NCI-H69 (cell line): ENCODE results near the gene IGF2.
A peak's percentile ranks its signal among the peaks of the same experiment; 100 is the strongest.

Source experiments
- DNase-seq: peaks from one replicate; lab custom pipeline; 2025; lab: John Stamatoyannopoulos, UW

Gene IGF2

DNA sequence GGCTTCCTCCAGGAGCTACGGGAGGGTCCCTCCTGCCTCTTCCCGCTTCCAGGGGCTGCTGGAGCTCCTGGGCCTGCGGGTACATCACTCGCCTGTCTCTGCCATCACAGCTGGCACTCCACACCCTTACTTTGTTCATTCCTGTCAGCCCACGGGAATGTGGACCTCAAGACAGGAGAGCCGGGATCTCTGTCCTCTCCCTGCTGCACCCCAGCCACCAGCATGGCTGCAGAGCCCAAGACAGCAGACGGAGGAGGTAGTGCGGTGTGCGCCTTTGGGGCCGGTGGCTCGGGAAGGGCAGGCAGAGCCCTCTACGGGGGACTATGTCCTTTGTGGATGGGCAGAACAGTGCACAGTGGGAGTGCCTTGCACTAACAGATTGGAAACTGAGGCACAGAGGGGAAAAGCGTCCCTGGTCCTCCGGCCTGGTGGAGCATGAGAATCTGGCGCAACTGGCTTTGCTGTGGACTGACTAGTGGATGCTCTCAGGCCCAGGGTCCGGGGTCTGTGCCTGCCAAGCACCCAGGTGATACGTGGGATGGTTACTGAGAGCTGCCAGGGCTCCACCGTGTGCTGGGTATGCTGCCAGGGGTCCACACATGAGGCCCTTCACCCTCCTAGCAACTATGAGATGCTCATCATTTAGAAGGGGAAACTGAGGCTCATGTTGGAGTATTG, 47.3 kb downstream of the IGF2 start:
- DNase-seq = no peak

DNA sequence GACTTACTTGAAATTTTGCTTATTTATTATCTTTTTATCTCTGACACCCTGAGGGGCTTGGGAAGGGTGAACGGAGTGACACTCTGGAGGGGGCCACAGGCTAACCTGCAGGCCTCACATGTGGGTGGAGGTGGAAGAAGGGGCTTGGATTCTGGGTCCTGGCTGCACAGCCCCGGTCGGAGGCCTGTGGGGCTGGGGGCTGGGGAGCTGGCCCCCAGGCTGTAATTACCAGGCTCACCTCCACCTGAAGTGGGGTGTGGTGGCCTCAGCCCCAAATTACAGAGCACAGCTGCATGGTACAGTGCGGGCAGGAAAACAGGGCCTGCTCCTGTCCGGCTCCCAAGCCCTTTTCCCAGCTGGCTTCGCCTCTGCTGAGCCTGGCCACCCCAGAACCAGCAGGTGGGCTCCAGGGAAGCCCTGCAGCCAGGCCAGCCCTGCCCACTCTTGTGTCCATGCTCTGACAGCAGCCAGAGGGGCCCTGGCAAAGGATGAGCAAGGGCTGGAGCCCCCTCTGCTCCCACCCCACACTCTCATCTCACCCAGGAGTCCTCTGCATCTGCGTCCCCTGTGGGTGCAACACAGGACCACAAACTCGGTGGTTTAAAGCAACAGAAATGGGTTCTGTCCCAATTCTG, 48.0 kb downstream of the IGF2 start:
- no peak for DNase-seq

DNA sequence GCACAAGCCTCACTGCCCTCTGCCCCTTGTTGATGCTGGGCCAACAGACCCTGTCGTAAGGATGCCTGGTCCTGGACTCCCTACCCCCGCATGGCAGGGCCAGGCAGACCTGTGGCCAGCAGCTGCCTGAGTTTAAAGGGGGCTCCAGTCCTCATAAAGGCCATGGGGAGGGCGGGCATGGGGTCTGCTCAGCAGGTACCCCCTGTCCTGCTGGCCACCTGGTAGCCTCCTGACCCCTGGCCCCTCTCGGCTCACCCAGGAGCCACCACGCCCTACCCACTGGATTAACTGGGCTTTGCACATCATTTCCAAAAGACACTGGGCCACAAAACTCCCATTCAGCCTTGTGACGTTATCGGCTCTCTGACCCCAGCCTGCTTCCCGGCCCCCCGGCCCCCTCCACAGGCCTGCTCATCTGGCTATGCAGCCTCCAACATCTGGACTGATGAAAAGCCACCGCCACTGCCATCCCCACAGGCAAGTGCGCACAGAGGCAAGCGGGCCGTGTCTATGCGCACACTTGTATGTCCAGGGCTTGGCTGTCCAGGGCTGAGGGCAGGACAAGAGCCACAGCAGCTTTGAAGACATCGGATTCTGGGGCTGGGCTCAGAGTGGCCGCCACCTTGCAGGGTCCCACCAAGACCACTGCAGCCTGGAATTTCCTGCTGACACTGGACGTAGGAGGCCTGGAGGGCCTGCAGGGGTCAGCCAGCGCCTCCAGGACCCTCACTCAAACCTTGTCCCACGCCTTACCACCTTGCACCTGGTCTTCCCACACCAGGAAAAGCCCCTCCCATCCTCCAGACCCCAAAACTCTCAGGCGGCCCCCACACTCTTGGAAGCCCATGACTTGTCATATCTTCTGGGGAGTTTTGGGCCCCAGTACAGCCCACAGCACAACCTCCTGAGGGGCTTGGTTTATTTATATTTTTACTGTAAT, 48.7 kb downstream of the IGF2 start:
- DNase-seq = no peak

DNA sequence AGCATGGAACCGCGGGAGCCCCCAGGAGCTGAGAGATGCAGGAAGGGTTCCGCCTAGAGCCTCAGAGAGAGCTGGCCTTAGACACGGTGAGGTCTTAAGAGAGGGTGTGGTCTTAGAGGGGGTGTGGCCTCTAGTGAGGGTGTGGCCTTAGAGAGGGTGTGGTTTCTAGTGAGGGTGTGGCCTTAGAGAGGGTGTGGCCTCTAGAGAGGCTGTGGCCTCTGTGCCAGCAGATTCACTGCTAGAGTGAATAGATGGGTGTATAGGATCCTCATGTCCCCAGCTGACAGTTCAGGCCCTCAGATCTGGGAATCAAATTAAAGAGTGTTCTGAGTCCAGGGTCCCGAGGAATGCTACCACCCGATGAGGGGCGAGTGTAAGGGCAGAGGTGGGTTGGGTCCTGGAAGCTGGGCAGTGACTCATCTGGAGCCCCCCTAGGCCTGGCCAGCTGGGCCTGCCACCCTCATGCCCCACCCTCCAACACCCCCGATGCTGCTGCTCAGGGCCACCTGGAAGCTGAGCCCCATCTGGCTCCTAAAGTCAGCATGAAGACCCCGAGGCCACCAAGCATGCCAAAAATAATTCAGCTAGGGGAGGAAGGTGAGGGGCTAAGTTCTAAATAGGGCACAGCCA, 49.5 kb downstream of the IGF2 start:
- DNase-seq = peak; percentile 67

DNA sequence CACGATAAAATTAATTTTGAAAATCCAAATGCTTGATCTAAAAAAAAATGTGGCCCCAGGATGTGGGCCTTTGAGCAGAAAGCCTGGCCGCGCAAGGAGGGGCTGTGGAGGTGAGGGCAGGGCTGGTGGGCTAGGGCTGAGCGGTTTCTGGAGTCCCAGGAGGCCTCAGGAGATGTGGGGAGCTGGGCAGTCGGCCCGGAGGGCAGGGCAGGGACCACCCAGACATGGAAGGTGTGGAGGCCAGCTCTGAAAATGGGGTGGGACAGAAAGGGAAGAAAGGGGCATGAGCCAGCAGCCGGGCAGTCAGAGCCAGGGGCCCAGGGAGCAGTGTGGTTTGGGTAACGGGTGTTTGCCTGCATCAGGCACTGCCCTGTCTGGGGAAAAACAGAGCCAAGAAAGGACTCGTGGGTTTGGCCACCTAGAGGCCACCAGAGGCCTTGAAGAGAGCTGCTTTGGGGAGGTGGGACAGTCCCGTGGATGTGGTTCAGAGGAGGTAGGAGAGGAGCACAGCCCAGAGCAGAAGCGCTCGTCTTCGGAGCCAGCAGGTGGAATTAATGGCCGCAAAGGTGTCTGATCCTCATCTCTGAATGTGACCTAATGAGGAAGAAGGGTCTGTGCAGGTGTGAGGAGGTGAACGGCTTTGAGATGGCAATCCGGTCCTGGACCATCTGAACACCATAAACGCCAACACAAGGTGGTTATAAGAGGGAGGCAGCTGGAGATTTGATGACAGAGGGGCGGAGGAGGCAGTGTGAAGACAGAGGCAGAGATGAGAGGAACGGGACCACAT, 50.2 kb downstream of the IGF2 start:
- no peak for DNase-seq

DNA sequence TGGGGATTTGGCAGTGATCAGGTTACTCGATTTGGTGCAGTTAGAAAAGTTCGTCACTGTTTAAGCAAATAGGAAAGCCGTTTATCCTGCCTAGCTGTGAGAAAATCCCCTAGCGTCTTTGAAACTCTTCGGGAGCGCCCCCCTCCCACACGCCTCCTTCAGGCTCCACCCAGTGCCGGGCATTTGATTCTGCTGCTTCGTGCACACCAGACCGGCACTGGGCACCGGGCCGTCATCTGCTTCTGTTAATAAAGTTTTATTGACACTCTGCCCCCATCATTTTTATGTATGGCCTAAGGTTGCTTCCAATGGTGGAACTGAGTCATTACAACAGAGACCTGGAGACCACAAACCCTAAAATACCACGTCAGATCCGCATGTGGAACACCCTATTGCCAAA, 50.9 kb downstream of the IGF2 start:
- no peak for DNase-seq

DNA sequence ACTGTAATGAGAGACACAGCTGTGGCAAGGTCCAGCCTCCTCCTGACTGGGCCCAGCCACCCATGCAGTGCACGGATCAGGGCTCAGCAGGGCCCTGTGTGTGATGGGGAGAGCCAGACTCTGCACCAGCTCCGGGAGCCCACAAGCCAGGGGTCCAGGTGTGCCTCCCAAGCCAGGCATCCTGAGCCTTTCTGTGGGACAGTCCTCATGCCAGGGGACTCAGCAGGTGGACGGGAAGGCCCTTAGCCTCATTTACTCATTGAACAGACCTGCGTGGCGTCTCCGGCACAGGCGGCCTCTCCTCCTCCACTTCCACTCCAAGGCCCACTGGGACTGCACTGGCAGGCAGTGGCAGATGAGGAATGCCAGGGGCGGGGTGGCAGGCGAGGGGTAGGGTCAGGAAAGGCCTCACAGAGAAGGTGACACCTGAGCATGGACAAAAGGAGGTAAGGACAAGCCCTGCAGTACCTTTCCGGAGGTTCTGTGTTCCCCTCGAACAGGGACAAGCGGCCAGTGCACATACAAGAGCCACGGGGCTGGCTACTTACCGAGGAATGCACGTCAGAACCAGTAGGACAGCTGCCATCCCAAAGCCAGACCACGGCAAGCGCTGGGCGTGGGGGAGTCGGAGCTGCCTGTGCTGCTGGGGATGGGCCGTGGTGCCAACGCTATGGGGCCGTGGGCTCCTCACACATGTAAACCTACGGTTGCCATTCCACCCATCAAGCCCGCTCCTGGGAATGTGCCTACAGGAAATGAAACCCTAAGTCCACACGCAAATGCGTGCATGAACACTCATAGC, 52.7 kb downstream of the IGF2 start:
- DNase-seq = no peak

DNA sequence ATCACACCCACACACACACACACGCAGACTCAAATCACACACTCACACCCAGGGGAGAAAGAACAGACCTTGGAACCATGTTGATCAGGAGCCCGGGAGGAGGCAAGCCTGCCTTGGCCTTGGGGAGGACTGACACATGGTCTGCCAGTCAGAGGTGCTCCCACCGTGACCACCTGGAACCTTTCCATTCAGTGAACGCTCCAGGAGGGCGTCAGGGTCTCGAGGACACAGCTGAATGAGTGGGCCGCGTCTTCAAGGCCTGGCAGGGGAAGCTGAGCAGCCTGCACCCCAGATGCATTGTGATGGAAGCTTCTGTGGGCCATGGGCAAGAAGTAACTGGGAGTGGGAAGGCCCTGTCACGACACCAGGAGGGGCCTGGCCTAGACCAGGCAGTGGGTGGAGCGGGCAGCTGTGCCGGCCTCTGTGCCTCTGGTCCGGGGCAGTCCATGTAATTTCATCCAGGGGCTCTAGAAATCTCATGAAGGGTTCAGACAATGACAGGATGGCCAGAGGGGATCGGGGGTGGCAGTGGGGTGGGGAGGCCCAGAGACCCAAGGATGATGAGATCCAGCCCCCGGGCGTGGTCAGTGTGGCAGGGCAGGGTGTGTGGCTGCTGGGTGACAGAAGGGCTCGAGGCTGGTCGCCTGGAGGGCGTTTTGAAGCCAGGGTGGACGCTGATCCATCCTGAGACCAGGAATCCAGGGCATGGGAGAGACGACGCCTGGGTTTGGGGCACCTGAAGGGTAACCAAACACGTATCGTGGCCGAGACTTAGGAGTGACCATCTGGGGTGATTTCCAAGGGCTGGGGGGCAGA, 53.7 kb downstream of the IGF2 start:
- no peak for DNase-seq

DNA sequence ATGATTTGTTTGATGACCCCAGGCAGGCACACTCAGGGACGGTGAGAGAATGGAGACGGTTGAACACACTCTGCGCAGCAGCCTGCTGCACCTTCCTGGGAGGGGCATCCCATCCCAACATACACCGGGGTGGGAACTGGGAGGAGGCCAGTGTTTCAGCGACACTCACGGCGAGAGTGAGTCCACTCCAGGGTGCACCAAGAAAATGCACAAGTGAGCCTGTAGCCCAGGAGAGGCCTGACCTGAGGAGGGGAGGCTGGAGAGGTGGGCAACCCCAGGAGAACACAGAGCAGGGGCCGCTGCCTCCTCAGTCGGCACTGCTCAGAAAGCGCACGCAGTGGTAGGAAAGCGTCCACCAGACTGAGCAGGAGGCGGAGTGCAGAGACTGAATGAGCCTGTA, 54.5 kb downstream of the IGF2 start:
- no peak for DNase-seq
